Measurements from ENCODE around the gene DIDO1.

DNA sequence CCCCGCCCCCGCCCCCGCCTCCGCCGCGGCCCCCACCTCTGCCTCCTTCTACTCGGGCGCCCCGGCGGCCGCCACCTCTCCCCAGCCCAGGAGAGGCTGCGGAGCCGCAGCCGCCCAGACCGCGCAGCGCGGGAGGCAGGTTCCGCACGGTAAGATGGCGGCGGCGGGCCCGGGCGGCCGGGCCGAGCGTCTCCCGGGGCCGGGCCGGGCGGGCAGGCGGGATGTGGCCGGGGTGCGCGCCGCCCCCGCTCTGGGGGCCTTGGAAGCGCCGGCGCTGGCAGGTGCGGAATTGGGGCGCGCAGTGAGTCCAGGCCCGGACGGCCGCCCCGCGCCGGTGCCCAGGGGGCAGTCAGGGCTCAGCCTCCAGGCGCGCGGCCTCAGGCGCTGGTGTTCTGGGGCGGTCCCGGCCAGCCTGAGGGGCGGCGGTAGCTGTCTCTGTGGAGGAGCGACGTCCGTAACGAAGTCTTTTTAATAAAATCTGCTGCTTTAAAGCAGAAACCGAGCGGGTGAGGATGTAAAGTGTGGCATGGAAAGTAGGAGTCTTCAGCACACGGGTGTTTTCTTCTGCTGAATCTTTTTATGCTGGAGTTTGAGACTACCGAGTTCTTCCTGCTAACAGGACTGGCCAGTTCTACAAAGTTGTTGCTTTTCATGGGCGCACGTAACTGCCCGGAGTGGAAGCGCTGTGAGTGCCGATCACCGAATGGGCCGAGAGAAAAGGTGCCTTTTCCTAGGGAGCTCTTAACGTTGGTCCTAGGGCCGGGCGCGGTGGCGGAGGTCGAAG is 12.0 kb upstream of the DIDO1 start, which contains the start of gene GID8:
- TF ChIP-seq, protein P1, sequence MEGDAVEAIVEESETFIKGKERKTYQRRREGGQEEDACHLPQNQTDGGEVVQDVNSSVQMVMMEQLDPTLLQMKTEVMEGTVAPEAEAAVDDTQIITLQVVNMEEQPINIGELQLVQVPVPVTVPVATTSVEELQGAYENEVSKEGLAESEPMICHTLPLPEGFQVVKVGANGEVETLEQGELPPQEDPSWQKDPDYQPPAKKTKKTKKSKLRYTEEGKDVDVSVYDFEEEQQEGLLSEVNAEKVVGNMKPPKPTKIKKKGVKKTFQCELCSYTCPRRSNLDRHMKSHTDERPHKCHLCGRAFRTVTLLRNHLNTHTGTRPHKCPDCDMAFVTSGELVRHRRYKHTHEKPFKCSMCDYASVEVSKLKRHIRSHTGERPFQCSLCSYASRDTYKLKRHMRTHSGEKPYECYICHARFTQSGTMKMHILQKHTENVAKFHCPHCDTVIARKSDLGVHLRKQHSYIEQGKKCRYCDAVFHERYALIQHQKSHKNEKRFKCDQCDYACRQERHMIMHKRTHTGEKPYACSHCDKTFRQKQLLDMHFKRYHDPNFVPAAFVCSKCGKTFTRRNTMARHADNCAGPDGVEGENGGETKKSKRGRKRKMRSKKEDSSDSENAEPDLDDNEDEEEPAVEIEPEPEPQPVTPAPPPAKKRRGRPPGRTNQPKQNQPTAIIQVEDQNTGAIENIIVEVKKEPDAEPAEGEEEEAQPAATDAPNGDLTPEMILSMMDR (conservative IDR thresholded peaks at IDR 0.05 in 1 of 2, IDR thresholded peaks at IDR 0.05 in 1 of 2; ENCODE audit: low read depth in 1 of 2, low read length in 2 of 2) = no peak
- TF ChIP-seq EZH2 (IDR thresholded peaks at IDR 0.05; ENCODE audit: low read length, missing control alignments) = no peak
